Bronchial epithelial cell (primary cell): ENCODE data around the gene JOSD2. TPM values are rescaled to one million over a fixed set of nuclear protein-coding genes. Genes with fewer than 3 reads are reported as not detected.

Experiments
- DNase-seq: peaks from one replicate; pipeline ENCODE4 v3.0.0-alpha.2; 2010; ENCODE audit warnings: low read depth
- FAIRE-seq: peaks from 2 replicates; lab custom pipeline; 2011; peaks lifted over from hg19 to GRCh38; lab: Jason Lieb, UNC
- H3K27me3 ChIP-seq: 2 replicates; pipeline ENCODE4 v1.5.1; 2011; ENCODE audit warnings: low read length; ENCODE audit not compliant: control insufficient read depth, insufficient read depth
- H3K36me3 ChIP-seq: 2 replicates; pipeline ENCODE4 v1.5.1; 2011; ENCODE audit warnings: low read length; ENCODE audit not compliant: control insufficient read depth, insufficient read depth
- H3K4me3 ChIP-seq: 2 replicates; pipeline ENCODE4 v1.5.1; 2011; ENCODE audit warnings: mild to moderate bottlenecking, low read depth, low read length, control low read depth
- total RNA-seq: library from RNA; depleted of rRNA; stranded (reverse); fragments of >200 nt; gene quantifications from 2 replicates; pipeline ENCODE4 v1.2.1, GENCODE V29; 2014
- TF ChIP-seq, protein P1 (sequence below): IDR thresholded peaks from 2 replicates; pipeline ENCODE4 v1.5.1; 2011; ENCODE audit warnings: mild to moderate bottlenecking, moderate library complexity, low read length, control low read depth, inconsistent platforms; ENCODE audit not compliant: insufficient read depth, severe bottlenecking

The JOSD2 gene
- total RNA-seq, 1 donor from 2014 or later, result 10.5 TPM

DNA sequence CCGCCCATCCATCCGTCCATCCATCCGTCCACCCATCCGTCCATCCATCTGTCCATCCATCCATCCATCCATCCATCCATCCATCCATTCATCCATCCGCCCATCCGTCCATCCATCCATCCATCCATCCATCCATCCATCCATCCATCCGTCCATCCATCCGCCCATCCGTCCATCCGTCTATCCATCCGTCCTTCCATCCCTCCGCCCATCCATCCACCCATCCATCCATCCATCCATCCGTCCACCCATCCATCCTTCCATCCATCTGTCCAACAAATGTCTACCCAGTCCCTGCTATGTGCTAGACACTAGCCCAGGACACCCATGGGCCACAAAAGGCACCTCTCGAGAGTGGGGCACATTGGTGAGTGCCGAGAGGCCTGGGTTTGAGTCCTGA lies 41.5 kb upstream of the JOSD2 start:
- H3K27me3 ChIP-seq, result peaks cover 3% of the 10 kb centered on the region
- no peak for DNase-seq
- no peak overlapping the region for H3K4me3 ChIP-seq
- TF ChIP-seq, protein P1, sequence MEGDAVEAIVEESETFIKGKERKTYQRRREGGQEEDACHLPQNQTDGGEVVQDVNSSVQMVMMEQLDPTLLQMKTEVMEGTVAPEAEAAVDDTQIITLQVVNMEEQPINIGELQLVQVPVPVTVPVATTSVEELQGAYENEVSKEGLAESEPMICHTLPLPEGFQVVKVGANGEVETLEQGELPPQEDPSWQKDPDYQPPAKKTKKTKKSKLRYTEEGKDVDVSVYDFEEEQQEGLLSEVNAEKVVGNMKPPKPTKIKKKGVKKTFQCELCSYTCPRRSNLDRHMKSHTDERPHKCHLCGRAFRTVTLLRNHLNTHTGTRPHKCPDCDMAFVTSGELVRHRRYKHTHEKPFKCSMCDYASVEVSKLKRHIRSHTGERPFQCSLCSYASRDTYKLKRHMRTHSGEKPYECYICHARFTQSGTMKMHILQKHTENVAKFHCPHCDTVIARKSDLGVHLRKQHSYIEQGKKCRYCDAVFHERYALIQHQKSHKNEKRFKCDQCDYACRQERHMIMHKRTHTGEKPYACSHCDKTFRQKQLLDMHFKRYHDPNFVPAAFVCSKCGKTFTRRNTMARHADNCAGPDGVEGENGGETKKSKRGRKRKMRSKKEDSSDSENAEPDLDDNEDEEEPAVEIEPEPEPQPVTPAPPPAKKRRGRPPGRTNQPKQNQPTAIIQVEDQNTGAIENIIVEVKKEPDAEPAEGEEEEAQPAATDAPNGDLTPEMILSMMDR, result no peak
- no peaks in the 10 kb centered on the region for H3K36me3 ChIP-seq
- no peak for FAIRE-seq

DNA sequence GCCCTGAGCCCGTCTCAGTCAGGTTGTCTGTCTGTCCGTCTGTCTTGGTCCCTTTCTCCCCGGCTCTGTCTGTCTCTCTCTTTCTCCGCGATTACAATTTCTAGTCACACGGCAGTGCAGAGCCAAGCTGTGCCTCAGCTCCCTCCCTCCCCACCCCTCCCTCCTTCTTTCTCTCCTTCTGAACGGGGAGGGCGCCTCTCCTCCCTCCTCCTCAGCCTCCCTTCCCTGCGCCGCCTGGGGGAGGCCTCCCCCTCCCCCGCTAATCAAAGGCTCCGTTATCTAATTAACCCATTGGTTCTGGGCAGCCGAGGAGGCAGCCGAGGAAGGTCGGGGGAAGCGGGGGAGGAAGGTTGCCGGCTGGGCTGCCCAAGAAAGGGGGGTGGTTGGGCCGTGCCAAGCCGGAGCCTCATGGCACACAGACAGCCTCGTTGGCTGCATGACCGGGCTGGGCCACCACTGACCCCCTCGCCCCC lies 40.8 kb upstream of the JOSD2 start:
- TF ChIP-seq, protein P1, result no peak
- Histone ChIP-seq H3K36me3 (no peaks in the 10 kb centered on the region), H3K4me3 (no peak overlapping the region), H3K27me3 (peaks cover 3% of the 10 kb centered on the region)
- no peak for DNase-seq
- FAIRE-seq, result no peak

DNA sequence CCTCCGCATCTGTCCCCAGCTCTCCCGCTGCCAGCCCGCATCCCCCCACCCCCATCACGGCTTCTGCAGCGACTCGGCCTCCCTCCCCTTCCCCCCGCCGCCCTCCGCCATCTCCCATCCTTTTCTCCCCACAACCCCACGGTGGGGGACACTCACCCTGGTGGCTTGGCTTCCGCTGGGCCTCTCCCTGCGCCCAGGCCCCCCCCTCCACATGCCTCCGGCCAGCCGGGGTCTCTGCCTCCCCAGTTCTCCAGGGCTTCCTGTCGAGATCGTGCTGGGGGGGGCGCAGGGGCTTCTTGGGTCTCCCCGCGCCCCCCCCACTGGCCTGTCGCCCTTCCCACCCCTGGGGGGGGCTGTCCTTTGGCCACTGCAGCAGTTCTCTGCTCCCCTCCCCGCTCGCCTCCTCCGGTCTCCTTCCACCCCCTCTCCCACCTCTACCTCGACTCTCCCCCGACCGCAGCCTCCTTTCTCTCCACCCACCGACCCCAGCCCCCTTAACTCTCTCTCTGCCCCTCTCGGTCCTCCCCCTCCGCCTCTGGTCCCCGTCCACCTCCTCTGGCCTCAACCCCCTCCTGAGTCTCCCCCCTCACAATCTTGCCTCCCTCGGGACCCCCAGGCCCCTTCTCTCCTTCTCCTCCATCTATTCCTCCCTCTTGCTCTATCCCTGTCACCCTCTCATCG lies 40.2 kb upstream of the JOSD2 start:
- no peaks in the 10 kb centered on the region for H3K36me3 ChIP-seq
- TF ChIP-seq, protein P1, result no peak
- no peak overlapping the region for H3K4me3 ChIP-seq
- DNase-seq (no peak), FAIRE-seq (no peak)
- peaks cover 3% of the 10 kb centered on the region for H3K27me3 ChIP-seq

DNA sequence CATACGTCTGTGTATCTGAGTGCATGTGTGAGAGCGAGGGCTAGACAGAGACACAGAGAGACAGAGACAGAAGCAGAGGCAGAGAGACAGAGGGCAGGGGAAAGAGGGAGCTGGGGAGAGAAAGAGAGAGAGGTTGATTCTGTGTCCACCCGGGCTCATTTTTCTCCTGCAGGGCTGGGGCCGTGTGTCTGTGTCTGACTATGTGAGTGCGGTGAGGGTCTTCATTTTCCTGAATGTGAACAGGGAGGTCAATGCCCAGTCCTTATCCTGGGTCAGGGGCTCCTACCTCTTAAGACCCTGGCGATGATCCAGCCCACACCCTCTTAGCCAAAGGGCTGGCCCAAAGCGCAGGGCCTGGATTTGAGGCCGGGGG lies 39.6 kb upstream of the JOSD2 start:
- Histone ChIP-seq H3K4me3 (no peak overlapping the region), H3K27me3 (peaks cover 3% of the 10 kb centered on the region), H3K36me3 (no peaks in the 10 kb centered on the region)
- no peak for DNase-seq
- no peak for FAIRE-seq
- TF ChIP-seq, protein P1, result no peak

DNA sequence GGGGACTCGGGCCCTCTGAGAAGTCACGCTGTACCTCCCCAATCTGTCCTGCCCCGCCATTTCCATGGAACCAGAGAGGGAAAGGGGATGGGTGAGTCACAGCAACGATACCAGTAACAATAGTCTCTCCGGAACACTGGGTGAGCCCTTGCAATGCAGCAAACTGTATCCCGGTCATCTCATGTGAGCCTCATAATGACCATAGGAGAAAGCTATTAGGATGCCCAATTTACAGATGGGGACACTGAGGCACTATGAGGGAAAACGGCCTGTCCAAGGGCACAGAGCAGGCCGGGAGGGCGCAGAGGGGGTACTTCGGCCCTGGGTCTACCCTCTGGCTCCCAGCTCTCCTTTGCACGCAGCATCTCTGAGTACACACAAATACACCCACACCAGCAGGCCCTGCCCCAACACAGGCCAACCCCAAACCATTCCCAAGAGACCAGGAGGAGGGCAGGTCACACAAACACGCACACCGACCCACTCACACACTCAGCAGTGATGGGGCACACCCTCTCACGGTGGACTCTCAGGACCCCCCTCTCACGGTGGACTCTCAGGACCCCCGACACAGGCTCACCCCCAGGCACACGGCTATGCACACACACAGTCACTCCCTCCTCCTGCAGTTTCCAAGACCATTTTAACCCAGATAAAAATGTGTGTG lies 39.1 kb upstream of the JOSD2 start:
- Histone ChIP-seq H3K4me3 (no peak overlapping the region), H3K36me3 (no peaks in the 10 kb centered on the region), H3K27me3 (peaks cover 3% of the 10 kb centered on the region)
- DNase-seq (no peak), FAIRE-seq (no peak)
- TF ChIP-seq, protein P1, result no peak
